Activated CD4-positive, alpha-beta T cell treated with anti-CD3 and anti-CD28 coated beads for 36 hours (primary cell): Measurements from ENCODE around the gene ARL1. TPM values are rescaled to one million over a fixed set of nuclear protein-coding genes. Genes with fewer than 3 reads are reported as not detected.
"Not testable (repeated sequence)": the region's sequence is repeated elsewhere in the genome, so short reads cannot be mapped to it uniquely, and the experiment has no call there.

Experiments used
- ATAC-seq: fragments of 200-7000 bp; cut with Tn5 transposase; one replicate; pipeline ENCODE4 v1.10.0; 2021; ENCODE audit warnings: mild to moderate bottlenecking, moderate library complexity
- CTCF ChIA-PET: fragments of 350-600 bp; sonication (Branson Sonifier 250); formaldehyde crosslinking; loops from one replicate; lab custom pipeline; 2021; ENCODE audit warnings: antibody characterized with exemption; lab: Charles Lee
- POLR2A ChIA-PET: fragments of 350-600 bp; sonication (Branson Sonifier 250); formaldehyde crosslinking; loops from one replicate; lab custom pipeline; 2021; ENCODE audit warnings: antibody characterized with exemption, inconsistent platforms; lab: Charles Lee
- DNase-seq: peaks from one replicate; pipeline ENCODE4 v3.0.0-alpha.2; 2020
- H3K27ac Mint-ChIP-seq: one replicate; pipeline ENCODE4 v1.8.0; 2021; ENCODE audit warnings: mixed read lengths
- H3K27me3 Mint-ChIP-seq: one replicate; pipeline ENCODE4 v1.8.0; 2021; ENCODE audit warnings: mixed read lengths
- H3K36me3 Mint-ChIP-seq: one replicate; pipeline ENCODE4 v1.8.0; 2021; ENCODE audit warnings: low read depth, mixed read lengths
- H3K4me1 Mint-ChIP-seq: one replicate; pipeline ENCODE4 v1.8.0; 2021; ENCODE audit warnings: mixed read lengths
- H3K4me3 Mint-ChIP-seq: one replicate; pipeline ENCODE4 v1.8.0; 2021; ENCODE audit warnings: mild to moderate bottlenecking, moderate library complexity, mixed read lengths
- H3K9me3 Mint-ChIP-seq: one replicate; pipeline ENCODE4 v1.8.0; 2021; ENCODE audit warnings: low read depth, mixed read lengths
- intact Hi-C, 2 experiments: fragments of 100-400 bp; cut with DNase I in 1 of 2; cut with micrococcal nuclease in 1 of 2; formaldehyde crosslinking; loops; one replicate each; pipeline versions ENCODE4 v1.14.2 to v1.15.1; 2022 to 2024; cut with DNase I, micrococcal nuclease
- total RNA-seq, 2 experiments: library from RNA; stranded (reverse); gene quantifications; one replicate each; pipeline ENCODE4 v1.2.3, GENCODE V29; 2021

Gene ARL1
- total RNA-seq: 10 to 100 TPM; 67.2 to 85.6 TPM

DNA sequence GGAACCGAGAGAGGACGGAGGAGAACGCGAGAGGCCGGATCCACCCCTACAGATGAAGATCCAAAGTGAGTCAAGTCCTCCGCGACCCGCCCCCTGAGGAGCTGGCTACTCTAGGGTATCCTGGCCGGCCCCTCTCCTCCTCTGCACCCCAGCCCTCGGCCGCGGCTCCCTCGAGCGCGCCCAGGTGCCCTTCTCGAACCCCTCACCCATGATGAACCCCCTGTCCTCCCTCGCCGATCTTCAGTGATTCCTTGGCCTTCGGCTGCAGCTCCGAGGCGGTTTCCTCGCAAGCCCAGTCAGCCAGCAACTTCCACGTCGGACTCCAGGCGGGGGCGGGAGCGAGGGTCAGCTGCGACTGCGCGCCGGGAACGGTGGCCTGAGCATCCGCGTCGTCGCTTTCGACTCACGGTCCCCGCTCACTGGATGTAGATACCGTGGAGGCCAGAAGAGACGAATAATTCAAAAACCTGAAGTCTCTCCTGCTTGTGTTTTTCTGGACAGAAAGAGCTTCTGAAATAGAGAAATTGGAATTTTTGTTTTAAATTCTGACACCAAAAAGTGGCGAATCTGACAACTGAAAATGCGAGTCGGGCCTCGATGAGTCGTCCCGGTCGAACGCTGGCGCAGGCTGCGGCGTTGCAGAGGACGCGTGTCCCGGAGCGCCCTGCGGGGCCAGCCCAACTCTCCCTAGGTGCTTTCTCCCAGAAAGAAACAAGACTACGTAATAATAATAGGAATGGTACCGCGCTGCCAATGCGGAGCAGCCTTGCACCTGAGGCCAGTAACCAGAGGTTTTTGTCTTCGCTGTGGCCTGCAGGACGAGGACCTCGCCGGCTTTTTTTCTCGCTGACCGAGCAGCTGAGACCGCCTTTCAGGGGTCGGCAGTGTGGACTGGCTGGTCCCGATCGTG is at the start of gene ARL1:
ARL1 (minus strand) TSS at position 337 of the 910 bp plus-strand sequence; CDS start at position 210, 127 bp downstream.
- Mint-ChIP-seq H3K36me3 (peaks cover 2% of the 10 kb centered on the region), H3K4me1 (peaks cover 15% of the 10 kb centered on the region), H3K27ac (peak within 1 kb of the TSS; percentile 95), H3K9me3 (no peaks in the 10 kb centered on the region), H3K4me3 (peak within 1 kb of the TSS; percentile 95), H3K27me3 (no peaks in the 10 kb centered on the region)
- CTCF ChIA-PET: interaction anchor here (0.5 to 1.8 kb wide), 6 partner anchors 12 to 422 kb away, joined by 3 to 7 read pairs (median 5); partner anchors contain the start of gene GNPTAB
- intact Hi-C loops: loop anchor here (1.0 to 10.0 kb wide), 8 partner anchors 127 to 1140 kb away; partner anchors contain the start of genes GNPTAB (in 2 of the 2), CHPT1 (in 1 of the 2), DEPDC4 (in 1 of the 2) and DRAM1 (in 1 of the 2)
- peak; percentile 91 for DNase-seq
- ATAC-seq: peak; percentile 83
- POLR2A ChIA-PET: interaction anchor here (0.7 to 1.0 kb wide), 2 partner anchors 21 to 73 kb away, joined by 3 read pairs; no protein-coding TSS in a partner anchor

- peaks cover 5% of the 10 kb centered on the region for H3K36me3 Mint-ChIP-seq
- H3K27ac Mint-ChIP-seq: peak overlapping the region; percentile 47
- CTCF ChIA-PET: no interaction called here
- H3K9me3 Mint-ChIP-seq: peaks cover 2% of the 10 kb centered on the region
- DNase-seq: peak; percentile 24
- POLR2A ChIA-PET: no interaction called here
- peak overlapping the region; percentile 9 for H3K4me3 Mint-ChIP-seq
- intact Hi-C loops: no loop called here
- peak; percentile 71 for ATAC-seq
- peaks cover 8% of the 10 kb centered on the region for H3K4me1 Mint-ChIP-seq
- H3K27me3 Mint-ChIP-seq: no peaks in the 10 kb centered on the region
Measured at GRCh38 chr12:101455685-101456084, 48.1 kb upstream of the ARL1 start.

DNA sequence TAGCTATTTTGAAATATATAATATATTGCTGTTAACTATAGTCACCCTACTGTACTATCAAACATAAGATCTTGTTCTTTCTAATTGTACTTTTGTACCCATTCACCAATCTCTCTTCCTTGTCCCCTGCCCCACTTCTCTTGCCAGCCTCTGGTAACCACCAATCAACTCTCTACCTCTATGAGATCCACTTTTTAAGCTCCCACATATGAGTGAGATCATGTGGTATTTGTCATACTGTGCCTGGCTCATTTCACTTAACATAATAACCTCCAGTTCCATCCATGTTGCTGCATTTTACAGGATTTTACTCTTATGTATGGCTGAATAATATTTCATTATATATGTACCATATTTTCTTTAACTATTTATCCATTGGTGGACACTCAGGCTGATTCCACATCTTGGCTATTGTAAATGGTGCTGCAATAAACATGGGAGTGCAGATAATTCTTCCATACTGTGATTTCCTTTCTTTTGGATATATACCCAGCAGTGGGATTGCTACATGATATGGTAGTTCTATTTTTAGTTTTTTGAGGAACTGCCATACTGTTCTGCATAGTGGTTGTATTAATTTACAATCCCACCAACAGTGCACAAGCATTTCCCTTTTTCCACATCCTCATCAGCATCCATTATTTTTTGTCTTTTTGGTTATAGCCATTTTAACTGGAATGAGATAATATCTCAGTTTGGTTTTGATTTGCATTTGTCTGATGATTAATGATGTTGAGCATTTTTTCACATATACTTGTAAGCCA is 34.1 kb upstream of the ARL1 start:
- ATAC-seq (no peak), DNase-seq (no peak)
- POLR2A ChIA-PET: no interaction called here
- Mint-ChIP-seq H3K9me3 (no peaks in the 10 kb centered on the region), H3K36me3 (no peaks in the 10 kb centered on the region), H3K27me3 (peaks cover 7% of the 10 kb centered on the region), H3K4me1 (no peaks in the 10 kb centered on the region), H3K4me3 (no peak overlapping the region), H3K27ac (no peak overlapping the region)
- intact Hi-C loops: no loop called here
- CTCF ChIA-PET: interaction anchor here (0.5 to 1.2 kb wide), 3 partner anchors 19 to 389 kb away, joined by 3 read pairs; no protein-coding TSS in a partner anchor

- Mint-ChIP-seq H3K4me1 (no peaks in the 10 kb centered on the region), H3K9me3 (no peaks in the 10 kb centered on the region), H3K4me3 (no peak overlapping the region), H3K36me3 (no peaks in the 10 kb centered on the region), H3K27me3 (peaks cover 7% of the 10 kb centered on the region), H3K27ac (no peak overlapping the region)
- DNase-seq: no peak
- POLR2A ChIA-PET: no interaction called here
- intact Hi-C loops: no loop called here
- no peak for ATAC-seq
- CTCF ChIA-PET: no interaction called here
Measured at GRCh38 chr12:101439236-101439635, 31.7 kb upstream of the ARL1 start.

GRCh38 chr12:101436136-101436535 is 28.6 kb upstream of the ARL1 start:
- ChIA-PET CTCF (no interaction called here), POLR2A (no interaction called here)
- no peak for ATAC-seq
- H3K27me3 Mint-ChIP-seq: peaks cover 1% of the 10 kb centered on the region
- no peaks in the 10 kb centered on the region for H3K9me3 Mint-ChIP-seq
- H3K4me1 Mint-ChIP-seq: no peaks in the 10 kb centered on the region
- no peak overlapping the region for H3K27ac Mint-ChIP-seq
- DNase-seq: no peak
- no peaks in the 10 kb centered on the region for H3K36me3 Mint-ChIP-seq
- intact Hi-C loops: no loop called here
- H3K4me3 Mint-ChIP-seq: no peak overlapping the region

DNA sequence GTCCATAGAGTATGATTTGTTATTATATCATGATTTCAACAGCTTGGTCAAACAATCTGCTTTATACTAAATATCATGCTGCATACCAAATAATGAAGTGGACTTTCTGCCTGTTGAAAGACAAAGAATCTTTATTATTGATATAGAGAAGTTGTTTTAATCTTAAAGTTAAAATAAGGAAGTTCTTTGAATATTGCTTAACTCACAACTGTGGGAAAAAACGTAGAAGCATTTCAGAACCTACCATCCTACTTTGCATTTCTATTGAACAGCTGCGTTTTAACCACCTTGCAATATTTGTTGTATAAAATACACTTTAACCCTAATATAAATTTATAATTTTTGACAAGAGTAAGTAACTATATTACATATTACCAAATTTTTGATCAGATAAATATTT is 22.9 kb upstream of the ARL1 start:
- Mint-ChIP-seq H3K9me3 (no peaks in the 10 kb centered on the region), H3K27me3 (no peaks in the 10 kb centered on the region), H3K27ac (no peak overlapping the region), H3K4me3 (no peak overlapping the region), H3K4me1 (no peaks in the 10 kb centered on the region), H3K36me3 (no peaks in the 10 kb centered on the region)
- DNase-seq (no peak), ATAC-seq (no peak)
- POLR2A ChIA-PET: no interaction called here
- CTCF ChIA-PET: no interaction called here
- intact Hi-C loops: no loop called here

GRCh38 chr12:101424620-101425019 is 17.0 kb upstream of the ARL1 start:
- H3K36me3 Mint-ChIP-seq: no peaks in the 10 kb centered on the region
- H3K27me3 Mint-ChIP-seq: peaks cover 2% of the 10 kb centered on the region
- no peaks in the 10 kb centered on the region for H3K4me1 Mint-ChIP-seq
- no peak overlapping the region for H3K4me3 Mint-ChIP-seq
- H3K27ac Mint-ChIP-seq: no peak overlapping the region
- DNase-seq: no peak
- POLR2A ChIA-PET: interaction anchor here (0.5 kb wide), 1 partner anchor 210 kb away, joined by 4 read pairs; no protein-coding TSS in a partner anchor
- CTCF ChIA-PET: interaction anchor here (0.5 kb wide), 1 partner anchor 335 kb away, joined by 3 read pairs; no protein-coding TSS in a partner anchor
- intact Hi-C loops: no loop called here
- H3K9me3 Mint-ChIP-seq: no peaks in the 10 kb centered on the region
- ATAC-seq: no peak

GRCh38 chr12:101422066-101422465 is 14.5 kb upstream of the ARL1 start:
- H3K4me1 Mint-ChIP-seq, H3K4me3 Mint-ChIP-seq, H3K9me3 Mint-ChIP-seq, H3K27me3 Mint-ChIP-seq, POLR2A ChIA-PET, intact Hi-C loops, H3K27ac Mint-ChIP-seq, DNase-seq, ATAC-seq, H3K36me3 Mint-ChIP-seq: not testable (repeated sequence)
- CTCF ChIA-PET: interaction anchor here (0.9 kb wide), 1 partner anchor 15 kb away, joined by 3 read pairs; the partner anchor contains the start of gene ARL1

DNA sequence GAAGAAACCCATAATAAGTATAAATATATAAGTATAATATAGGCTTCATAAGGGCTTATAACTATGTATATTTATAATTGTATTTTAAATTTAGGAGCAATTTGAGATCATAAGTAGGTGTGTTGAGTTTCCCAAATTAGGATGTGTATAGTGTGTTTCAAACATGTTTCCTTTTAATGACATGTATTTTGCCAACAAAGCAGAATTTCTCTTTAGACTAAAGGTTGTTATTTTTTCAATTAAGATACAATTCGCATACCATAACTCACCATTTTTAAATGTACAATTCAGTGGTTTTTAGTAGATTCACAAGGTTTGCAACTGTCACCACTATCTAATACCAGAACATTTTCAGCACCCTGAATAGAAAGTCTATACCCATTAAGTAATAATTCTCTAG is 7.7 kb upstream of the ARL1 start:
- H3K4me3 Mint-ChIP-seq: no peak overlapping the region
- POLR2A ChIA-PET: no interaction called here
- H3K4me1 Mint-ChIP-seq: no peaks in the 10 kb centered on the region
- DNase-seq: no peak
- intact Hi-C loops: loop anchor here in 1 of 2 experiments (2.0 kb wide), 1 partner anchor 344 kb away; no protein-coding TSS in a partner anchor
- no peaks in the 10 kb centered on the region for H3K36me3 Mint-ChIP-seq
- no peak overlapping the region for H3K27ac Mint-ChIP-seq
- H3K9me3 Mint-ChIP-seq: no peaks in the 10 kb centered on the region
- CTCF ChIA-PET: interaction anchor here (0.6 to 1.2 kb wide), 10 partner anchors 11 to 424 kb away, joined by 3 to 16 read pairs (median 3); no protein-coding TSS in a partner anchor
- ATAC-seq: no peak
- H3K27me3 Mint-ChIP-seq: no peaks in the 10 kb centered on the region

DNA sequence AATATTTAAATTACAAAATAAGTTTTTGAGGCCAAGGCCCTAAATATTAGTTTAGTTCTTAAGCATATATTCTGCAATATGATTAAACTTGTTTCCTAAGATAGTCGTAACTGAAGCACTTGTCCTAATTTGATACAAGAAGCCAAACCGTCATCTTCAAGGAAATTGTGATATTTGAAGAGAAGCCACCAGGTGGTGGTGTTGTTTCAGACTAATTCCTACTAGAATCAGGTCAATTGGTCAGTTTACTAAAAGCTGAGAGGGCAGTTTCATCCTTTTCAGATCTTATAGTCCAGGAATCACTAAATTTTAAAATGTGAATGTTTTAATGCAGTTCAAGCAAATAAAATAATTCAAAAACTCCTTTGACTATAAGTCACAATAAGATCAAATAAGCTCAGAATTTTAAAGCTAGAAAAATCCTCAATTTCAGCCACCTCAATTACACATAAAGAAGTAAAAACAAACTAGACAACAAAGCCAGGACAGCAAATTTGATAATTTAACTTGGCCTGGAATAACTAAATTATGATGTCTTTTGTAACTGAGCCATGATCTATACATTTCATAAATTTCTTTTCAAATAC is 7.1 kb upstream of the ARL1 start:
- DNase-seq (peak; percentile 16), ATAC-seq (no peak)
- no peak overlapping the region for H3K27ac Mint-ChIP-seq
- ChIA-PET POLR2A (no interaction called here), CTCF (interaction anchor here (0.6 to 1.2 kb wide), 10 partner anchors 11 to 425 kb away, joined by 3 to 16 read pairs (median 3); no protein-coding TSS in a partner anchor)
- no peaks in the 10 kb centered on the region for H3K4me1 Mint-ChIP-seq
- H3K9me3 Mint-ChIP-seq: no peaks in the 10 kb centered on the region
- no peak overlapping the region for H3K4me3 Mint-ChIP-seq
- H3K36me3 Mint-ChIP-seq: no peaks in the 10 kb centered on the region
- intact Hi-C loops: loop anchor here (1.0 to 2.0 kb wide), 3 partner anchors 344 to 425 kb away; no protein-coding TSS in a partner anchor
- no peaks in the 10 kb centered on the region for H3K27me3 Mint-ChIP-seq
